GDM1 (cell line): ENCODE measurements around the gene LCN2.
A peak's percentile ranks its signal among the peaks of the same experiment; 100 is the strongest.

Experiments
- DNase-seq: peaks from one replicate; lab custom pipeline; 2025; lab: John Stamatoyannopoulos, UW

Gene LCN2

GRCh38 chr9:128115187-128116103 is 33.8 kb upstream of the LCN2 start:
- DNase-seq = no peak

- DNase-seq = no peak
Measured at GRCh38 chr9:128116104-128117083, 32.9 kb upstream of the LCN2 start.

DNA sequence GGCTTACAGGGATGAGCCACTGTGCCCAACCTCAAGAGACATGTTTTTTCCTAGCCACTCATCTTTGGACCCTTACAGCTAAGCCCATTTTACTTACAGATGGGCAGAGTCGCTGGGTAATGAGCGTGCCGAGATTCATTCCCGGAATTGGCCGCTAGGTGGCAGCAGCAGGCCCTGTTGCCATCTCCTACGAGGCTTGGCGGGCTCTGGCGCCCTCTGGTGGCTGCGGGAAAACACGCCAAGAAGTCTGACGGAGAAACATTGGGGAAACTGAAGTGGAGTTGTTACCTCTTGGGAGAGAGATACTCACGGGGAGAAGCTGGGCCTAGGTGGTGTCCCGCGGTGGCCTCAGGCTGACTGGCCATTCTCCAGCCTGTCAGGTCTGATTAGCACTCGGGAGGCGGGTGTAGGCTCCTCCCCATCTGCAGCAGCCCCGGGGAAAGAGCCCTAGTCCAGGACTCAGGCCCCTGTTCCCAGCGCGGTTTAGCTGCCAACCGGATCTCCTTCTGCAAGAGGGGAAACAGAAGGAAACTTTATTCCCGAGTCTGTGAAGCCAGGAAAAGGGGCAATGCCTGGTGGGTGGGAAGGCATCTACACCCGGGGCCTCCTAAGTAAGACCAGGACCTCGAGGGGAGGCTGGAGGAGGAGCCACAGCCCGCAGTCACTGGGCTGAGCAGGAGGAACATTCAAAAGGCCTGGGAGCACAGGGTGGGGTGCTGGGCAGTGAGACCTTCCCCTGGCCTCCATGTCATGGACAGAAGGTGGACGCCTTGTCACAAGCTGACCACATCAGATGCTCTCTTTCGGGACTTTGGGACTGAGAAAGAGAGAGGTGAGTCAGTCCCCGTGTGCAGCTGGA is 31.4 kb upstream of the LCN2 start:
- DNase-seq = peak; percentile 75

GRCh38 chr9:128118472-128118857 is 30.8 kb upstream of the LCN2 start:
- DNase-seq = no peak

DNA sequence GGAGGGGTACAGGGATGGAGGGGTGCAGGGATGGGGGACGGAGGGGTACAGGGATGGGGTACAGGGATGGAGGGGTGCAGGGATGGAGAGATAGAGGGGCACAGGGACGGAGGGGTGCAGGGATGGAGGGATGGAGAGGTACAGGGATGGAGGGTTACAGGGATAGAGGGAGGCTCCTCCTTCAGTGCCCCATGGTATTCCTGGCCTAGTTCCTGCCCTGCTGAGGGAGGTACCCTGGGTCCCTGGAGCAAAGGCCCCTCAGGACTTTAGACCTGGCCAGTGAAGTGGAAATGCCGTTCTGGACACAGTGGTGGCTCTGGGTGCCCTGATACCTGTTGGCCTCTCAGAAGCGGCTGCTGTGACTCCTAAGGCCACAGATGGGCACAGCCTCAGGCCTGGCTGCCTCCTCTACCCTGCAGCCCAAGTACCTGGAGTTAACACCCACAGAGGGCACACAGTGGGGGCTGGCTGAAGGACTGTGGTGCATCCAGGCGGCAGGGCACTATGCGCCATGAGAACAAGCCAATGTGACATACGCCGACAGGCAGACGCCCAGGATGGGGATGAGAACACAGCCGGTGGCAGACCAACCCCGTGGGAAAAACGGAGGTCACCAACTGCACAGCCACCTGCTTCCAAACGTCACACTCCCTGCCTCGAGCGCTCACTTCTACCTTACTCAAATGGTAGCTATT is 30.1 kb upstream of the LCN2 start:
- no peak for DNase-seq

- DNase-seq = no peak
Measured at GRCh38 chr9:128120061-128120740, 29.1 kb upstream of the LCN2 start.

DNA sequence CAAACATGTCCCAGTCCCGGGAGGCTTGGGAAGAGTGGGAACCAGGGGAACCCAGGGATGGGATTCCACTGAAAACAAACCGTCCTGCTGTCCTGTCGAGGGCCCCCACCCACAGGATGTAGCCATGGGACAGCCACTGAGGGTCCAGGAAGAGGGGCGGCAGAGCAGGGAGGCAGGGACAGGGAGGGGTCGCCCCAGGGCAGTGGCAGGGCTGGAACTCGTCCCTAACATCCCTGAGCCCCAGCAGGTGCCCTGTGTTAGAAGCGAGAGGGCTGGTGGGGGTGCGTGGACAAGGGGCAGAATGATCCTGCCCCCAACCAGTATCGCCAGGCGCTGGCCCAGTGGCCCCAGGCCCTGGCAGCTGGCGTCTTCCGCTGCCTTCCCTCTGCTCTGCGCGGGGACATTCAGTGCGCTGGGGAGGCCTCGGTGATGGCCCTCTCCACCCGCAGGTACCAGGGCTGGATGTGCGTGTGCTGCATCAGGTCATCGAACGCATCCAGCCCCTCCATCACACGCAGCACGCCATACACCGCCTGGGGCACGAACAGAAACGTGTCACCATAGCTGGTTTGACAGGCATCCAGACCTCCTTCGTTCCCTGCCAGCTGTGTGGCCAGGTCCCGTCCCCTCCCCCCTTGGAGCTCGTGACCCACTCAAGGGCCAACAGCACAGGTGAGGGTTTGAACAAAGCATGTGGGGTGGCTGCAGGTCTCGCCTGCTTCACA is 28.4 kb upstream of the LCN2 start:
- DNase-seq = no peak

GRCh38 chr9:128121466-128121810 is 27.8 kb upstream of the LCN2 start:
- no peak for DNase-seq

DNA sequence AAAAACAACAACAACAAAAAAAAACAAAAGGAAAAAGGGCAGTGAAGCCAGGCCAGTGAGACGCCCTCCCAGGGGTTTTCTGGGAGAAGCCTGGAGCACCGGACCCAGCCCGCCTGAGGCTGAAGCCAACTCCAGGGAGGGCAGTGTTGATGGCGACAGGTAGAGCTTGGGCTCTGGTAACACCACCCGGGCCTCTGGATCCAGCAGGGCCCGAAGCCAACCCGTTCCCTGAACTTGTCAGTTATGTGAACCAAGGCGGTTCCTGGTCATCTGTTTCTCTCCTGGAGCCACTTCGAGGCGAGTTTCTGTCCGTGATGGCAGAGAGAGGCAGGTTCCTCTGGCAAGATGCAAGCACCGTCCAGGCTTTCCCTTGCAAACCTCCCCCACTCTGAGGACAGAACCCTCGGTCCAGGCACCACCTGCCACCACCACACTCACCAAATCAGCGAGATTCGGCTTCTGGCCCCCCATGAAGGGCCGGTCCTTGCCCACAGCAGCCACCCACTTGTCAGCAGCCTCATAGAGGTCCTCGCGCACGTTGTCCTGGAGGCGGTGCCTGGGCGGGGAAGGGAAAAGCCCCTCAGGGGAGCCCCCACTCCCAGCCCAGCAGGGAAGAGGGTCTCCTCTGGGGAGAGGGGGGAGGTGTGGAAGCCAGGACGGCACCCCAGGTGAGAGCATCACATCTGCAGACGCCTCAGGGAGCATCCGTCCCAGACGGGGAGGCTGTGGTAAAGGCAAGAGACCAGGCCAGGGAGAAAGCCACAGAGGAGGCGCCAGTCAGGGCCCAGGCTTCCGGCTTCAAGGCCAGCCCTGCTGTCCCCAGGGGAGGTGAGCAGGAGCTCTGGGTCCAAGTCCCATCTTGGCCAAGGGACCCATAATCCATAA is 27.1 kb upstream of the LCN2 start:
- DNase-seq = no peak

GRCh38 chr9:128122809-128123175 is 26.5 kb upstream of the LCN2 start:
- no peak for DNase-seq

DNA sequence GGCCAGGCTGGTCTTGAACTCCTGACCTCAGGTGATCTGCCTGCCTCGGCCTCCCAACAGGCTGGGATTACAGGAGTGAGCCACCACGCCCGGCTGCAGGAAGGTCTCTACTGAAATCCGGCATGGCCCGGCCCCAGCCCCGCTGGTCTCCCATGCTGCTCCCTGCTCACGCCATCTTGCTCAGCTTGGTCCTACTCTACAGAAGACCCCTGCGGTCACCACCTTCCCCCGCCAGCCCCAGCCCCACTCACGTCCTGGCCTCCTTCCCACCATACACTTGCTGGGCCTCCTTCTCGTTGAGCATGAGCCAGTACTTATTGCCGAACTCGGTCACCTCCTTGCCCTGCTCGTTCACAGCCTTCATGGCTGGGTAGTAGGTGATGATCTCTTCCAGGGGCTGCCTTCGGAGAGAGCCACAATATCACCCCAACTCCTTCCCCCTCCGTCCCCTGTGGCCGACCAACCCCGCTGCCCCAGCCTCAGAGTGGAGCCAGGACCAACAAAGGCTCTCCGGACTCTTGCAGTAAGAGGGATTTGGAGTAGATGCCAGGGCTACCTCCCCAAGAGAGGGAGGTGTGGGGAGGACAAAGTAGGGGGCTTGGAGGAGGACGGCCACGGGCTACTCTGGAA is 25.7 kb upstream of the LCN2 start:
- DNase-seq = no peak

- DNase-seq = no peak
Measured at GRCh38 chr9:128124451-128124850, 24.8 kb upstream of the LCN2 start.

GRCh38 chr9:128124873-128125579 is 24.2 kb upstream of the LCN2 start:
- DNase-seq = peak; percentile 44

DNA sequence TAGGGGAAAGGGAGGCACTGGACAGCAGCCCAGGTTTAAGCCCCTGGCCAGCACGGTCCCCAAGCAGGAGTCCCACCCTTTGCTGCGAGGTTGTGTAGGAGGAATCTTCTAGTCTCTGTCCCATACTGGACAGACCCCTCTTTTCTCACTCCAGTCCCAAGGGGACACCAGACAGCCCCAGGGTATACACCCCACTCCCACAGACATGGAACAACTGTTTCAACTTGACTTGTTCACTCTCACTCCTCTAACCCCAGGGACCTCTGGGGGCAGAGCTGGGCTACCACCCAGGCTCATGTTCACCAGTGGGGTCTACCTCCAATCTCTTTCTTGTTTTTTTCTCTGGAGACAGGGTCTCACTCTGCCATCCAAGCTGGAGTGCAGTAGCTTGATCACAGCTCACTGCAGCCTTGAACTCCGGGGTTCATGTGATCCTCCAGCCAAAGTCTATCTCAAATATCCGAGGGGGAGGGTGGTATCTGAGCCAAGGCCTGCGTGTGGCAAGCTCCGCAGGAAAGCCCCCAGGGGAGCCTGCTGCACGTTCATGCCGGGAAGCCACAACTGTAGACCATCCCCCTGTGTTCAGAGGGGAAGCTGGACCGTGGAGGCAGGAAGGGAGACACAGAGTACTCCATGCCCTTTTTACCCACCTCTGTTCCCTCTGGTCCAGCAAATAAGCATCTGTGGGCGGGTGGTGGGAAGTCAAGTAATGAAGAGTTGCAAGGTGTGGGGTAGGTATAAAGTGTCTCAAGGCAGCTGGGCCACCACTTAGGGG is 23.5 kb upstream of the LCN2 start:
- no peak for DNase-seq

- peak; percentile 81 for DNase-seq
Measured at GRCh38 chr9:128127568-128127989, 21.7 kb upstream of the LCN2 start, which contains the start of gene PTGES2. Gene PTGES2, minus strand, starts transcription at chr9:128127729. Its CDS starts 12 bp downstream, at chr9:128127717.

DNA sequence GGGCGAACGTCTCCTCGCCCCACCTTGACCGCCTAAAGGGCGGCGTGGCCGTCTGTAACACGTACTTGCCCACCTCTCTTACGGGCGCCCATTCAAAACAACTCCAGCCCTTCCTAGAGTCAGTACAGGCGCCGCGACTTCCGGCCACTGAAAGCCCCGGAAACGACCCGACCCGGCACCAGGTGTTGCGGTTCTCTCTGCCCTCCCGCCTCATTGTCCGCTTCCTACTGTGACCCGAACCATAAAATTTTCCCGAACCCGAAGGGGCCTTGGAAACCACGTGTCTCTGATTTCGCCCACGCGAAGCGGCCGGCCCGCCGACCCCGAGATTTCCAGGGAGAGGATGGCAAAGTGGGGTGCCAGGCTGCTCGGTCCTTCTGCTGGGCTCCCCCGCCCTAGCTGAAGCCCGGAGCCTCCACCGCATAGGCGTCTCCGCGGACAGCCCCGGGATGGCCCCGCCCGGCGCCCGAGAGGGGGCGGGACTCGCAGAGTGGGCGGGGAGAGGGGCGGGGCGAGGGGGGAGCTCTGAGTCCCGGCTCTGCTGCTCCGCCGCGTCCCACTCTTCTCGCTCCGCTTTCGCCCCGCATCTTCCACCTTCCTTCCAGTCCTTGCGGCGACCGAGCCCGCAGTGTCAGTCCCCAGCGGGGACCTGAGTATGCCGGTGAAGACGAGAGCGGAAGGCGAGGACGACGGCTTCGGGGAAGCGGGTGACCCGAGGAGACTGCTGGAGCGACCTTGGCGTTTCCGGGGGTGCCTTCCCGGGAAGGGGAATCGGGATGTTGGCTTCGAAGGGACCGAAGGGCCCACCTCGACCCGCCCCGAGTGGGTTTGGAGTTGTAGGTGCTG is 21.0 kb upstream of the LCN2 start:
- DNase-seq = peak; percentile 71
